Fibroblast of skin of right quadriceps (primary cell): ENCODE results near the gene CRY1.
"Not testable (repeated sequence)": the region's sequence is repeated elsewhere in the genome, so short reads cannot be mapped to it uniquely, and the experiment has no call there.

Experiments
- DNase-seq: peaks from one replicate; pipeline ENCODE4 v3.0.0-alpha.2; 2013

Gene CRY1

GRCh38 chr12:106999446-106999845 is 93.9 kb downstream of the CRY1 start:
- no peak for DNase-seq

- no peak for DNase-seq
Measured at GRCh38 chr12:106997916-106998315, 95.4 kb downstream of the CRY1 start.

GRCh38 chr12:106996102-106996501 is 97.2 kb downstream of the CRY1 start:
- not testable (repeated sequence) for DNase-seq

GRCh38 chr12:106994579-106995220 is 98.6 kb downstream of the CRY1 start:
- DNase-seq = peak; percentile 59

- DNase-seq = no peak
Measured at GRCh38 chr12:106987846-106988245, 105.5 kb downstream of the CRY1 start.

- peak; percentile 94 for DNase-seq
Measured at GRCh38 chr12:106986625-106987389, 106.5 kb downstream of the CRY1 start, which contains the start of gene MTERF2. Gene MTERF2, minus strand, starts transcription at chr12:106987146. Its CDS starts 8,432 bp downstream, at chr12:106978714.

GRCh38 chr12:106986135-106986534 is 107.2 kb downstream of the CRY1 start:
- DNase-seq = no peak

- no peak for DNase-seq
Measured at GRCh38 chr12:106985479-106985878, 107.9 kb downstream of the CRY1 start.

- DNase-seq = no peak
Measured at GRCh38 chr12:106984588-106985137, 108.7 kb downstream of the CRY1 start.

GRCh38 chr12:106982229-106982628 is 111.1 kb downstream of the CRY1 start:
- DNase-seq = peak; percentile 28

GRCh38 chr12:106981788-106982187 is 111.6 kb downstream of the CRY1 start:
- peak; percentile 26 for DNase-seq

- DNase-seq = no peak
Measured at GRCh38 chr12:106980944-106981343, 112.4 kb downstream of the CRY1 start.

GRCh38 chr12:106978035-106978800 is 115.1 kb downstream of the CRY1 start:
- DNase-seq = peak; percentile 66

- DNase-seq = no peak
Measured at GRCh38 chr12:106976668-106977067, 116.7 kb downstream of the CRY1 start.

GRCh38 chr12:106975993-106976658 is 117.2 kb downstream of the CRY1 start:
- peak; percentile 37 for DNase-seq

- no peak for DNase-seq
Measured at GRCh38 chr12:106975098-106975497, 118.3 kb downstream of the CRY1 start.

GRCh38 chr12:106974511-106974910 is 118.8 kb downstream of the CRY1 start:
- DNase-seq = no peak

- DNase-seq = no peak
Measured at GRCh38 chr12:106973545-106973944, 119.8 kb downstream of the CRY1 start.

- no peak for DNase-seq
Measured at GRCh38 chr12:106971065-106971464, 122.3 kb downstream of the CRY1 start.

- peak; percentile 27 for DNase-seq
Measured at GRCh38 chr12:106964526-106964925, 128.8 kb downstream of the CRY1 start.

GRCh38 chr12:106962286-106962685 is 131.1 kb downstream of the CRY1 start:
- DNase-seq = peak; percentile 75

- DNase-seq = no peak
Measured at GRCh38 chr12:106960443-106960842, 132.9 kb downstream of the CRY1 start.

- no peak for DNase-seq
Measured at GRCh38 chr12:106957583-106957982, 135.8 kb downstream of the CRY1 start.
